Naive thymus-derived CD4-positive, alpha-beta T cell (primary cell): Measurements from ENCODE around the gene AOPEP. TPM values are rescaled to one million over a fixed set of nuclear protein-coding genes. Genes with fewer than 3 reads are reported as not detected.

ENCODE experiments used
- ATAC-seq: fragments of 150-1000 bp; cut with Tn5 transposase; 2 replicates; pipeline ENCODE4 v1.10.0; 2021; ENCODE audit warnings: mild to moderate bottlenecking, moderate library complexity
- CTCF ChIA-PET: fragments of 350-600 bp; sonication (Branson Sonifier 250); formaldehyde crosslinking; loops from one replicate; lab custom pipeline; 2021; ENCODE audit warnings: antibody characterized with exemption; lab: Charles Lee
- POLR2A ChIA-PET: fragments of 350-600 bp; sonication (Branson Sonifier 250); formaldehyde crosslinking; loops from one replicate; lab custom pipeline; 2021; ENCODE audit warnings: antibody characterized with exemption, inconsistent platforms; lab: Charles Lee
- DNase-seq, 9 donors: peaks; one replicate each; pipeline versions ENCODE4 v3.0.0 to v3.0.0-alpha.2; 2020 to 2022; ENCODE audit warnings: mixed read lengths in 1 of 9
- H3K27ac ChIP-seq: one replicate; pipeline ENCODE4 v1.7.0; 2013; ENCODE audit warnings: mild to moderate bottlenecking, low read depth, low read length, moderate library complexity
- H3K27me3 ChIP-seq, 2 donors: one replicate each; pipeline ENCODE4 v1.7.0; 2013; ENCODE audit warnings: low read length in 2 of 2, mild to moderate bottlenecking in 2 of 2, moderate library complexity in 2 of 2; ENCODE audit not compliant: control insufficient read depth in 2 of 2, insufficient read depth in 2 of 2
- H3K36me3 ChIP-seq, 3 experiments: 1 replicate in 2 of 3; 2 replicates in 1 of 3; pipeline ENCODE4 v1.7.0; 2013; ENCODE audit warnings: low read length in 3 of 3, mild to moderate bottlenecking in 3 of 3, moderate library complexity in 1 of 3; ENCODE audit not compliant: insufficient read depth in 3 of 3, control insufficient read depth in 2 of 3
- H3K4me1 ChIP-seq, 2 donors: one replicate each; pipeline ENCODE4 v1.7.0; 2013; ENCODE audit warnings: low read length in 2 of 2, mild to moderate bottlenecking in 2 of 2, moderate library complexity in 1 of 2; ENCODE audit not compliant: control insufficient read depth in 2 of 2, insufficient read depth in 2 of 2
- H3K4me3 ChIP-seq: 2 replicates; pipeline ENCODE4 v1.7.0; 2013; ENCODE audit warnings: mild to moderate bottlenecking, low read length
- H3K9me3 ChIP-seq, 3 experiments: 1 replicate in 2 of 3; 2 replicates in 1 of 3; pipeline ENCODE4 v1.7.0; 2013; ENCODE audit warnings: low read length in 3 of 3; ENCODE audit not compliant: control insufficient read depth in 2 of 3
- H3K27ac Mint-ChIP-seq, 9 donors: one replicate each; pipeline ENCODE4 v1.8.0; 2020 to 2022; ENCODE audit warnings: mixed read lengths in 9 of 9, mild to moderate bottlenecking in 8 of 9, moderate library complexity in 5 of 9, inconsistent platforms in 2 of 9
- H3K27me3 Mint-ChIP-seq, 5 donors: one replicate each; pipeline ENCODE4 v1.8.0; 2021 to 2022; ENCODE audit warnings: mixed read lengths in 5 of 5, mild to moderate bottlenecking in 1 of 5
- H3K36me3 Mint-ChIP-seq, 5 donors: one replicate each; pipeline ENCODE4 v1.8.0; 2020 to 2022; ENCODE audit warnings: mixed read lengths in 5 of 5, mild to moderate bottlenecking in 3 of 5, inconsistent platforms in 1 of 5
- H3K4me1 Mint-ChIP-seq, 7 donors: one replicate each; pipeline ENCODE4 v1.8.0; 2020 to 2022; ENCODE audit warnings: mixed read lengths in 7 of 7, mild to moderate bottlenecking in 3 of 7, inconsistent platforms in 1 of 7
- H3K4me3 Mint-ChIP-seq, 10 donors: one replicate each; pipeline ENCODE4 v1.8.0; 2020 to 2022; ENCODE audit warnings: mild to moderate bottlenecking in 10 of 10, mixed read lengths in 10 of 10, moderate library complexity in 6 of 10, inconsistent platforms in 2 of 10
- H3K9me3 Mint-ChIP-seq, 11 donors: one replicate each; pipeline ENCODE4 v1.8.0; 2020 to 2022; ENCODE audit warnings: mixed read lengths in 11 of 11, mild to moderate bottlenecking in 4 of 11, inconsistent platforms in 1 of 11, moderate library complexity in 1 of 11
- intact Hi-C, 2 donors: fragments of 100-400 bp; cut with micrococcal nuclease; formaldehyde crosslinking; loops; one replicate each; pipeline ENCODE4 v1.15.1; 2023
- microRNA-seq: library from miRNA; unstranded; fragments of <30 nt; microRNA quantifications from one replicate; pipeline ENCODE4 v1.2.0, GENCODE V29; 2022; ENCODE audit warnings: borderline microRNAs expressed
- polyA plus RNA-seq, 2 donors: library from polyadenylated mRNA; unstranded; fragments of 300-500 nt; fragmentation: Illumina TruSeq; gene quantifications; one replicate each; pipeline ENCODE4 v1.2.3, GENCODE V29; 2021
- total RNA-seq, 6 experiments: library from RNA in 5 of 6; stranded (reverse) in 5 of 6; gene quantifications; 1 replicate in 5 of 6; 2 replicates in 1 of 6; pipeline ENCODE4 v1.2.3 and lab custom pipeline; 2021 to 2026

The AOPEP gene
- total and polyA plus RNA-seq, 7 experiments from 2014 or later, result 5.7 to 19.0 (median 13.6) TPM

DNA sequence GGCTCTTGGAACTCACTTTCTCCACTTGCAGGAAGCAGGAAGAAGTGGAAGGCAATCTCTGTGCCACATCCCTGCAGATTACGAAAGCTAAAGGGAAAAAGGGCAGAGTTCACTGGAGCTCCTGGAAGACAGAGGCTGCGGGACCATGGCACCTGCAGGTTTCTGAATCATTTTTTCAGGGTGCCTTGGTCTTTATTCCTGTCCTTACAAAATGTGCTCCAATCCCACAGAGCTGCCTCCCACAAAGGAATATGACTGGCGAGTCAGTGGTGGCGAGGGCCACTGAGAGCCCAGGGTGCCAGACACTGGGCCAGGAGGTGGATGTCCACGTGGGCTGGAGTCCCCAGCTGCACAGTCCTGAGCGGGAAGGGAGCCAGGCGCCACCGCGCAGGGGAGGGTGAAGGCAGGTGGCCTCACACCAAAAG, 408.0 kb downstream of the AOPEP start:
- no peak for DNase-seq
- H3K9me3 Mint-ChIP-seq, result peaks cover 0 to 1% (median 0%) of the 10 kb centered on the region in 11 donors
- no peaks in the 10 kb centered on the region for H3K27me3 Mint-ChIP-seq
- no peak overlapping the region for H3K27ac Mint-ChIP-seq
- Histone ChIP-seq H3K36me3 (no peaks in the 10 kb centered on the region), H3K4me3 (no peak overlapping the region), H3K27ac (no peak overlapping the region), H3K4me1 (no peaks in the 10 kb centered on the region), H3K9me3 (no peaks in the 10 kb centered on the region), H3K27me3 (no peaks in the 10 kb centered on the region)
- ChIA-PET POLR2A (no interaction called here), CTCF (interaction anchor here (0.6 to 1.6 kb wide), 3 partner anchors 9 to 453 kb away, joined by 3 to 5 read pairs (median 3); no protein-coding TSS in a partner anchor)
- intact Hi-C loops, result loop anchor here in 1 of 2 donors (5.0 kb wide), 2 partner anchors 467 to 1083 kb away; no protein-coding TSS in a partner anchor
- H3K4me3 Mint-ChIP-seq, result no peak overlapping the region
- peaks cover 0 to 6% (median 2%) of the 10 kb centered on the region in 7 donors for H3K4me1 Mint-ChIP-seq
- H3K36me3 Mint-ChIP-seq, result peaks cover 0 to 19% (median 13%) of the 10 kb centered on the region in 5 donors
- ATAC-seq, result no peak

GRCh38 chr9:95135756-95136155, 409.3 kb downstream of the AOPEP start:
- POLR2A ChIA-PET, result no interaction called here

More at GRCh38 chr9:95135756-95136155, 409.3 kb downstream of the AOPEP start:
- Histone ChIP-seq H3K36me3 (no peaks in the 10 kb centered on the region), H3K27ac (no peak overlapping the region), H3K27me3 (no peaks in the 10 kb centered on the region), H3K4me3 (no peak overlapping the region), H3K9me3 (no peaks in the 10 kb centered on the region), H3K4me1 (no peaks in the 10 kb centered on the region)
- intact Hi-C loops, result no loop called here
- DNase-seq (no peak), ATAC-seq (no peak)
- Mint-ChIP-seq H3K27ac (no peak overlapping the region), H3K4me3 (no peak overlapping the region), H3K27me3 (no peaks in the 10 kb centered on the region), H3K36me3 (peaks cover 0 to 19% (median 13%) of the 10 kb centered on the region in 5 donors), H3K4me1 (peaks cover 0 to 6% (median 2%) of the 10 kb centered on the region in 7 donors), H3K9me3 (peaks cover 0 to 1% (median 0%) of the 10 kb centered on the region in 11 donors)
- CTCF ChIA-PET, result interaction anchor here (1.6 kb wide), 1 partner anchor 10 kb away, joined by 5 read pairs; no protein-coding TSS in a partner anchor

Small RNAs within 50 kb of the gene (microRNA-seq; reads per million reads assigned to microRNA genes)
- gene MIR2278 (not detected), gene MIR23B (620 reads per million, percentile 78 among the genes with 10 or more reads in this experiment), gene MIR24-1 (not detected), gene MIR27B (606 reads per million, percentile 77 among the genes with 10 or more reads in this experiment), gene MIR3074 (not detected), gene MIR6081 (not detected)

Other genes starting within 250 kb of the AOPEP start
- gene PCAT7, start 171.6 kb upstream of the AOPEP start, total RNA-seq, result under 1 TPM in 1 of 5 experiments, not detected in 4; 0.27 TPM
- not detected for gene PCAT7, start 171.6 kb upstream of the AOPEP start, polyA plus RNA-seq
- not detected for gene FBP2, start 132.9 kb upstream of the AOPEP start, total RNA-seq
- gene FBP2, start 132.9 kb upstream of the AOPEP start, polyA plus RNA-seq, result not detected
- gene FBP1, start 87.2 kb upstream of the AOPEP start, total RNA-seq, result 10 to 100 TPM in 3 of 5 experiments, 1 to 10 TPM in 1, under 1 TPM in 1; 0.15 to 26.1 (median 10.5) TPM
- gene FBP1, start 87.2 kb upstream of the AOPEP start, polyA plus RNA-seq, result 10 to 100 TPM; 19.3 to 25.8 TPM